GM19328 (cell line): ENCODE results near the gene CCNA1.

Experiments
- ATAC-seq: cut with Tn5 transposase; IDR thresholded peaks from one replicate; pipeline ENCODE4 v1.9.1; 2021; ENCODE audit warnings: mild to moderate bottlenecking, moderate library complexity; ENCODE audit not compliant: unreplicated experiment

Gene CCNA1

DNA sequence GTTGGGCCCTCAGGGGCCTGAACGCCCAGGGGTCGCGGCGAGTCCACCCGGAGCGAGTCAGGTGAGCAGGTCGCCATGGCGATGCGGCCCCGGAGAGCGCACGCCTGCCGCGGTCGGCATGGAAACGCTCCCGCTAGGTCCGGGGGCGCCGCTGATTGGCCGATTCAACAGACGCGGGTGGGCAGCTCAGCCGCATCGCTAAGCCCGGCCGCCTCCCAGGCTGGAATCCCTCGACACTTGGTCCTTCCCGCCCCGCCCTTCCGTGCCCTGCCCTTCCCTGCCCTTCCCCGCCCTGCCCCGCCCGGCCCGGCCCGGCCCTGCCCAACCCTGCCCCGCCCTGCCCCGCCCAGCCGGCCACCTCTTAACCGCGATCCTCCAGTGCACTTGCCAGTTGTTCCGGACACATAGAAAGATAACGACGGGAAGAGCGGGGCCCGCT is at the start of gene CCNA1:
Gene CCNA1, plus strand, starts transcription at position 390 of the 439 bp plus-strand sequence. CDS start 562 bp downstream, outside the sequence.
- ATAC-seq, result no peak

DNA sequence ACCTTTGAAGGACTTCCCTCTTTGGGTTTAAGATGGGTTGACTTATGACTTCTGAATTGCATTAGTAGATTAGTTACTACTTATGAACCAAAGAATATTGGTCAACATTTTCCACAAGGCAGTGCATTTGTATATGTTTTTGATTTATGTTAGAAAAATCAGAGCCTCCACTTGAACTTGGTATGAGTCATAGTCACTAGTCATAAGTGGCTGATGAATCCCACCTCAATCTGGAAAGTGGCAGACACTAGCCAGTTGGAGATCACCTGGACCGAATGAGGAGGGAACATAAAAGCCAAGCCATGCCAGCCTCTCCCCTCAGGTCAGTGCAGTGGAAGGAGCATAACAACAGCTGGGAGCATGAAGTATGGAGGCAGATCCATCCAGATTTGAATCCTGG is 46.8 kb upstream of the CCNA1 start:
- ATAC-seq, result no peak

DNA sequence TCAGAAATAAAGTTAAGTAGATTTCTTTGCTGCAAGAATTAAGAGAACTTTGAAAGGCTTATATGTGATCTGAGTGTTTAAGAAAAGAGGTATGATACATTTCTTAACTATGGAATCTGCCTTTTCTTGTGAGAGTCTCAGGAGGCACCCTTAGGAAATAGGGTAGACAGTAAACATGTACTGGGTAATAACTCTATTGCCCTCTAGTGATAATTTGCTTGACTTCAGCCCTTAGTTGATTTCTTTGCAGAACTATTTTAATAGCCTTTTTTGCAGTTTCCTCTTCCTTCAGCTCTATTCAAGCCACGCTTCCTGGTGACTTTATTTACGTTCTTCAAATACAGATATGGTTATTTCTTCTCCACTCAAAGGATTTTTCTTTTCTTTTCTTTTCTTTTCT is 37.0 kb upstream of the CCNA1 start:
- no peak for ATAC-seq

DNA sequence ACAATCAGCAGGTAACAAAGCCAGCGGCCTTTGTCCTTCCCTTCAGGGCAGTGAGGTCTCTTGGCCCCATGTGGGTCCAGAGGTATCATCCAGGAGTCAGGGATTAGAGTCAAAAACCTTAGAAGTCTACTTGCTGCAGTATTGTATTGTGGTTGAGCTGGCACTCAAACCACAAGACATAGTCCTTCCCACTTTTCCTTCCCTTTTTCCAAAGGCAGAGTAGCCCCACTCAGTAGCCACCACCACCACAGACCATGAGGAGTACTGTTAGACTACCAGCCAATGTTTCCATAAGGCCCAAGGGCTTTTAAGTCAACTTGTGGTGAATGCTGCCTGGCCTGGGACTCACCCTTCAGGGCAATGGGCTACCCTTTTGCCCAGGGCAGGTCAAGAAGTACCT is 27.1 kb upstream of the CCNA1 start:
- no peak for ATAC-seq

DNA sequence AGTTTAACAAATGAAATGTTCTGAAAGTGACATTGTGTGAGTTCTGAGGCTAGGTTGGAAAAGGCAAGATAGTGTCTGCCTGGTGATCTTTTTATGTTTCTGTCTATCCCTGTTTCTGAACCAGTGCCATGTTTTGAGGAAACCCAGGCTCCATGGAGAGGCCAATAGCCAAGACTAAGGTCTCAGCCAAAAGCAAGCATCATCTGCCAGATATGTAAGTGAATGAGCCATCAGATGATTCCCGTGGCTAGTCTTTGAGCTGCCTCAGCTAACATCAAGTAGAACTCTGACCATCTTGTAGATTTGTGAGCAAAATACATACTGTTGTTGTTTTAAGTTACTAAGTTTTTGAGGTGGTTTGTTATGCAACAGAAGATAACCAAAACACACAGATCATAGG is 19.6 kb upstream of the CCNA1 start:
- ATAC-seq, result no peak

DNA sequence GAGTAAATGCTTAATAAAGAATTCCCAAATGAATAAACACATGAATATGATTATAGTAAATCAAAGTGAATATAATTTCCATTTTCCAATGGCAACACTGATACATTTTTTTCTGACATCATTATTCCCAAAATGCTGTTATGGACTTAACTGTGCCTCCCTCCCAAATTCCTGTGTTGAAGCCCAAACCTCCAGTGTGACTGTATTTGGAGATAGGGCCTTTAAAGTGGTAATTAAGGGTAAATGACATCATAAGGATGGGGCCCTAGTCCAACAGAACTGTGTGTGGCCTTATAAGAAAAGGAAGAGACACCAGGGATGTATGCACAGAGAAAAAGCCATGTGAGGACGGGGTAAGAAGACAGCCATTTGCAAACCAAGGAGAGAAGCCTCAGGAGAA is 19.1 kb upstream of the CCNA1 start:
- no peak for ATAC-seq

DNA sequence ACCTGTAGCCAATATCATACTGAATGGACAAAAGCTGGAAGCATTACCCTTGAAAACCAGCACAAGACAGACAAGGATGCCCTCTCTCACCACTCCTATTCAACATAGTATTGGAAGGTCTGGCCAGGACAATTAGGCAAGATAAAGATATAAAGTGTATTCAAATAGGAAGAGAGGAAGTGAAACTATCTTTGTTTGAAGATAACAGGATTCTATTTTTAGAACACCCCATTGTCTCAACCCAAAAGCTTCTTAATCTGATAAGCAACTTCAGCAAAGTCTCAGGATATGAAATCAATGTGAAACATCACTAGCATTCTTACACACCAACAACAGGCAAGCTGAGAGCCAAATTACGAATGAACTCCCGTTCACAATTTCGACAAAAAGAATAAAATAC is 17.8 kb upstream of the CCNA1 start:
- ATAC-seq, result no peak

DNA sequence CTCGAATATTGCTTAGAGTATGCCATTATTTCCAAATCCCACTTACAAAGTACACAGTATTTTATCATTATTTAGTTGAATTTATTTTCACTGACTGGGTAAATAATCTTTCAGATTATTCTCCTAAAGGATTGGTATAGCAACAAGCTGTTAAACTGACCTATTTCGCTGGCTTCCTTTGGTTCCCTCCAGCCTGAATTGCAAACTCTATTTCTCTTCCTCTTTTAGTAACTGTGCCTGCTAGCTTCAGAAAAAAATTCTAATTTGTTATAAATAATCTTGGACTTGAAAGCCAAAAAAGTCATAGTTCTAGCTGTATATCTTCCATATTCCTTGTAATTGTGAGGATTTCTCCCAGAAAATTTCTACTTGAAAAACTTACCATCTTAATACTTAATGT is 15.0 kb upstream of the CCNA1 start:
- ATAC-seq, result no peak

DNA sequence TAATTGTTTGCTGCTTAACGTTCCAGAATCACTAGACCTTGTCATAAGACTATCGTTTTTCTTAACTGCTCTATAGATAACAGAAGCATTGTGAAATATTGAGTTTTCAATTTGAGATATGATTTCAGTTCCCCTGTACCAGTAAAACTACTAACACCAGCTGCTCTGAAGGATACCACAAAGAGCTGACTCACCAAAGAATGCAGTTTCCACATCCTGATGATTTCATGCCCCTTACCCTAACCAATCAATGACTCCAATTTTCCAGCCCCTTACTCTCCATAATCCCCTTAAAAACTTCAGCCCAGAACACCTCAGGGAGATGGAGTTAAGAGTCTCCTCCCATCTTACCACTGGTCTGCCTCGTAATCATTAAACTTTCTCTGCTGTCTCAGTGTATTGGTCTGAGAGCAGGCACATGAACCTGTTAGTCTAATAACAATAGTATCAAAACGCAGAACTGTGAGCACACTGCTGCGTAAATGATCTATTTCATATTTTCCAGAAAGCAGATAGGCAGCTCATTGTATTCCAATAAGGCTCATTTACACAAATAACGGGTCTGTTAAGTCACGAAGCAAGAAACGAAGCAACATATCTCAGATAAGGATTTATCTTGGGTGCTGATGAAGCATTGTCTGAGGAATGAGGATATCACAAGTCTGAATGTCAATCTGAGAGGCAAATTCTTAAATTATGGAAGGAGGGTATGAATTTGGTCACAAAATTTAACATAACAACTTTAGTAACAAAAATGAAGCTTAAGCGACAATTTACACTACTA is 14.1 kb upstream of the CCNA1 start:
- ATAC-seq, result no peak

DNA sequence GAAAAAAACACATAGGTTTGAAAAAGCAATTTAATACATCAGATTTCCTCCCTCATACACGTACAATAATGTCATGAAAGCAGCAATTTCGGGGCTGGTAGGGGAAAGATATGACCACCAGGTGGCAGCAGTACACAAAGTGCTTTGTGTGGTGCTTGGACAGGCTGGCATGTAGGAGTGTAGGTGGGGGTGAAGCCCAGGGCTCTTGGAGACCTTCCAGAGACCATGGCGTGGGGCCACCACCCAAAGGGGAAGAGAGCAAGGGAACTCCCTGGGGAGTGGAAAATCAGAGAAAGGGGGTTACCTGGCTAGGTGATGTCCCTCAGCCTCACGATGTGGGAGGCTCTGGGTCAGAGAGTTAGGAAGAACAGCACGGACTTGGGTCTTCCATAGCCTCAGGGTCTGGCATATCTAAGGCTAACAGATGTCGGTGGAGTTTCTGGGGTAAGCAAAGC is 11.8 kb upstream of the CCNA1 start:
- ATAC-seq, result no peak

DNA sequence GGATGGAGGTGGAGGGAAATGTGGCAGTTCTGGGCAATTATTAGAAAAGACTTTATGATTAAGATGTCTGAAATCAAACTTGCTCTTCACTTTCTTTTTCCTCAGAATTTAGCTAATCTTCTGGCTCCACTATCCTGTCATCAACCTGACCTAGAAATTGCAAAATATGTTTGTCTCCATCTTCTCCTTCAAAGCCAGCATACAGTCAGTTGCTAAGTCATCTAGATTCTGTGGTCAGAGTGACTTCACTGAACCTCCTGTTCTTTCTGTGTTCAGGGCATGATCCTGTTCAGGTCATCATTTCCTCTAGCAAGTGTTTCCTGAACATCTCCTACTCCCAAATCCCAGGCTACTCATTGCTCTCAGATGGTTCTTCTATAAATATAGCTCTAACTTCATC is 10.8 kb upstream of the CCNA1 start:
- ATAC-seq, result no peak

DNA sequence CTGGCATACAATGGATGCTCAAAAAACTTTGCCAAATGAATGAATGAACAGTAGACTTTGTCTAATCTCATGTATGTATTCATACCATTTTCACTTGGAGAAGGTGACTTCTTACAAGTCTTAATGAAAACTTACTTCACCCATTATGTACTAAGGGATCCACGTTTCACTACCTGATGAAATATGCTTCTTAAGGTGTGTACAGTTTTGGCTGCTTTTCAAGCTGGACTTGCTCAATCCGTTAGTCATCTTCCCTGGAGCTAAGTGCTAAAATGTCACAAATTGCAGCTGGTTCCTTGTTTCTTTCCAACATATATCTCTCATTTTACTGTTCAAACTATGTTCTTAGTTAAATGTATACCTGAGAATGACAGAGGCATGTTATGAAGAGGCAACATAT is 4.2 kb upstream of the CCNA1 start:
- no peak for ATAC-seq

DNA sequence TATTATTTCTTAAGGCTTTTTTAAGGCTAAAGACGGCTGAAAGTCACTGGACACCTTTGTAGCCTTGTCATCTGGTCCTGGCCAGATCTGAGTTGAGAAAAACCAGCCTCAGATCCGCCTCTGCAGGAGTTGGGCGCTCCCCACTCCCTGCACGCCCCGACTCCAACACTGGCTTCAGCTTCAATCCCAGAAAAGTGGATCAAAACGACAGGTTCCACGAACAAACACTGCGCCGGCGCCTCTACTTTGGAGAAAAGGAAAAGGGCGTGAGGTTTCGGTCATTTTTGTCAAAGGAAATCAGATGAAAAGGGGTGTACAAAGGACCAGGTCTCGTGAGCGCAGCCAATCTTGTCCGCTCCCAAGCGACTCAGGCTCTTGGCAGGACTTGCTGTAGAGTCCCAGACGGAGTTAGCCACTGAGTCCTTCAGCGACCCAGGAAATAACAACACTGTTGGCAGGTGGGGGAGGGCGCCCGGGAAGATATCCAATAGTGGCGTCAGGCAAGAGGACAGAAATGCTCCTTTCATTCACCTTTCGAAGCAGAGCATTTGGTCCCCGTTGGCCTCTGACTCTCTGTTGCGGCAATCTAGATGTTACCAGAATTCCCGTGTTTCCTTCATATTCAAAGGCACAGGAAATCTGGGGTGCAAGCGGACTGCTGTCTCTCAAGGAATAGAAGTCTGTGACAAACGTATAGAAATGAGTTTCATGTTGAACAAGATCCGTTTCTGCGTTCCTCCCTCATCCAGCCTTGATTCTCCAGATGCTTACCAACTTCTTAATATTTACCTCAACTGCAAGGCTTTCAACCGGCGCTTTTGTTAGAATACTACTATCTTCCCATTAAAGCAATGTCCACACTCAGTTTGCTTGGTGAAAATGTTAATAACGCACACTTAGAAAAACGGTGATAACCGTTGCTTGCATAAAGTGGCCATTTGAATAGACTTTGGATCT is 1.8 kb upstream of the CCNA1 start:
- ATAC-seq, result no peak

DNA sequence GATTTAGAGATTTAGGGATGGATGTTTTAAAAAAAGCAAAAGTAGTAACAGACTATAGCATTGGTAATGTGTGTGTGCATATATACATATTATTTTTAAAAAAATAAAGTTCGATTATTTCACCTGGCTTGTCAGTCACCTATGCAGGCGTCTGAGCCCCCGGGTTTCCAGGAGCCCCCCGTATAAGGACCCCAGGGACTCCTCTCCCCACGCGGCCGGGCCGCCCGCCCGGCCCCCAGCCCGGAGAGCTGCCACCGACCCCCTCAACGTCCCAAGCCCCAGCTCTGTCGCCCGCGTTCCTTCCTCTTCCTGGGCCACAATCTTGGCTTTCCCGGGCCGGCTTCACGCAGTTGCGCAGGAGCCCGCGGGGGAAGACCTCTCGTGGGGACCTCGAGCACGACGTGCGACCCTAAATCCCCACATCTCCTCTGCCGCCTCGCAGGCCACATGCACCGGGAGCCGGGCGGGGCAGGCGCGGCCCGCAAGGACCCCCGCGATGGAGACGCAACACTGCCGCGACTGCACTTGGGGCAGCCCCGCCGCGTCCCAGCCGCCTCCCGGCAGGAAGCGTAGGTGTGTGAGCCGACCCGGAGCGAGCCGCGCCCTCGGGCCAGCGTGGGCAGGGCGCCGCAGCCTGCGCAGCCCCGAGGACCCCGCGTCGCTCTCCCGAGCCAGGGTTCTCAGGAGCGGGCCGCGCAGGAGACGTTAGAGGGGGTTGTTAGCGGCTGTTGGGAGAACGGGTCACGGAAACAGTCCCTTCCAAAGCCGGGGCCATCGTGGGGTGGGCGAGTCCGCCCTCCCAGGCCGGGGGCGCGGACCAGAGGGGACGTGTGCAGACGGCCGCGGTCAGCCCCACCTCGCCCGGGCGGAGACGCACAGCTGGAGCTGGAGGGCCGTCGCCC is 840 bp upstream of the CCNA1 start:
- no peak for ATAC-seq

DNA sequence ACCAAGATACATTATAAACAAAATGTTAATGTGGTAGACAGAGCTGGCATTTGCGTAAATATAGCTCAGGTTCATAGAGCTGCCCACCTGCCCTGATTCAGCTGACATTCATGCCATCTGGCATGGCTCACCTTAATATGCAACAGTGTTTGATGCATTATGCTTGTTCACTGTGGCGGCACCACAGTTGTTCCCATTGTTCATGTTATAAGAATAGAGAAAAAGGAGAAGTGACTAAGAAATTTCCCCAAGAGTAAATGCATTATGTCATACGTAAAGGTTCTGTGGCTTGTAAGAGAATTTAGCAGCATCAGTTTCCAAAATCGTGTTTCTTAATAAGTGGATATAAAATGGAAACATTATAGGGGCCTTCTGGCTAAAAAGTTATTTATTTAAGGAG is 4.5 kb downstream of the CCNA1 start:
- no peak for ATAC-seq

DNA sequence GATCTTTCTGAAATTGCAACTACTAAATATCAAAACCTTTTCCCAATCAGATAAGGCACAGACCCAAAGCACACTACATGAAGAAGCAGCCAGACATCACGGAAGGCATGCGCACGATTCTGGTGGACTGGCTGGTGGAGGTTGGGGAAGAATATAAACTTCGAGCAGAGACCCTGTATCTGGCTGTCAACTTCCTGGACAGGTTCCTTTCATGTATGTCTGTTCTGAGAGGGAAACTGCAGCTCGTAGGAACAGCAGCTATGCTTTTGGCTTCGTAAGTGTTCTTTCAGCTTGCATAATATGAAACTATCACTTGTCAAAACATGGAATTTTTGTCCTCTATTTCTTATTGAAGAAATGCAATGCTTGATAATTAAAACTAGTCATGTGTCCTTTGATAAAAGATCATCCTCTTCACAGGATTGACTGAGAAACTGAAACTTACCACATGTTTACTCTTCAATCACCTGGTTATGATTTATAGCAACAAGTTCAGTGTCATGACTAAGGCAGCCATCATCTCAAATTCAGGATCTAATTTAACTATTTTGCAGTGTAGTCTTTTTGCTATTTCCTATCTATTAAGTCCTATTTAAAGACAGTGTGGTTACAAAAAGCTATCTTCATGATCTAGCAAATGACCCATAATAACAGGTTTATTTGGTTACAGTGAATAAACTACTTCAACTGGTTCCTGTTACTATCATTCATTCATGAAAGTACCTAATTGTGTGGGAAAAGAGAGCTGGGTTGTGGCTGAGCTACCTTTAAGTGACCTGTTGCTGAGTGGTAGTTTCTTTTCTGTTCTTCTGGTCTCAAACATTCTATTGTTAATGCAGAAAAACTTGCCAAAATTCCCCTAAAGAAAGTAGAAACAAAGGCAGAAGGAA is 6.5 kb downstream of the CCNA1 start:
- no peak for ATAC-seq

DNA sequence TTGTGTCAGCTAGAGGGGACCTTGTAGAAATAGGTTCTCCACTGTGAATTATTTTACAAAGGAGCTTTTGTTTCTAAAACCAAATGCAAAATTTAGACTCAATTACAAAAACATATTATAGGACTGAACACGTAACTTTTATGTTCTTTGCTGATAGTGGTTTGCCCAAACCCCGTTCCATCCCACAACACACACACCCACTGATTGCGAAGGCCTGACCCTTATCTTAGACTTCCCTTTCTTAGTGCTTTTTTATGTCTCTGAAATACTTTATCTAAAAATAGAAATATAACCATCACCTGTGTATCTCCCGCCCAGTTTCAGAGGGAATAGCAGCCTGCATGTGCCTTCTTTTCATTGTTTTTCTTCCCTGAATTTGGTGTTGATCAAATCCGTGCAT is 13.0 kb downstream of the CCNA1 start:
- ATAC-seq, result no peak

DNA sequence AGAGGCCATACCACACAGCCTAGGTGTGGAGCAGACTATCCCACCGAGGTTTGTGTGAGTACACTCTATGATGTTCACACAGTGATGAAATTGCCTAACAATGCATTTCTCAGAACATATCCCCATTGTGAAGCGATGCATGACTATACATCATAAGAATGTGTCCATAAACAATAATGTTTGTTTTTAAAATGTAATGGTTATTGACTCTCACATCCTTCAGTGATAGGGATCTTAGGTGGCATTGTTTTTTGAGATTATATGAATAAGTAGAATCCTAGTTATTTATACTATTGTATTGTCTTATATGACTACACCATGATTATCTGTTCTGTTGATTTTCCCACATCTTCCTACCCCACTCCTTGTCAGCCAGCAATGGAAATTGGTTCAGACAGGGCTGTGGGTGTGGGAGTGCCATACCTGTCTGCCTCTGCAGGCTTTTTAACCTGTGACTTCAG is 13.6 kb downstream of the CCNA1 start:
- no peak for ATAC-seq

DNA sequence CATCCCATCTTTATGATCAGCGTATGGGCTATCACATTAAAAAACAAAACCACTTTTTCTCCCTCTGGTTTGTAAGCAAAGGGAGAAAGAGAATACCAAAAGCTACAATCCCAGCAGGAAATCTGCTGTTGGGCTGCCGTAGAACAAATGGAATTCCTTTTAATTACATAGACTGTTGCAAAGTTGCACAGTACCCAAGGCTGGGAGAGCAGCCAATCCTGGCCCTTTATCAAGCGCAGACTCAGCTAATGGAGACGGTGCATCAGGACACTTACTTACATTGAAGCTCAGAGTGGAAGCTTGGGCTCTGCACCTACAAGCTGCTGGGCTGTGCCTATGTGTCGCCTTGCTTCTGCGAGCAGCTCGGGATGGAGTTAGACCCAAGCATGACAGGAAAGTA is 15.2 kb downstream of the CCNA1 start:
- no peak for ATAC-seq

DNA sequence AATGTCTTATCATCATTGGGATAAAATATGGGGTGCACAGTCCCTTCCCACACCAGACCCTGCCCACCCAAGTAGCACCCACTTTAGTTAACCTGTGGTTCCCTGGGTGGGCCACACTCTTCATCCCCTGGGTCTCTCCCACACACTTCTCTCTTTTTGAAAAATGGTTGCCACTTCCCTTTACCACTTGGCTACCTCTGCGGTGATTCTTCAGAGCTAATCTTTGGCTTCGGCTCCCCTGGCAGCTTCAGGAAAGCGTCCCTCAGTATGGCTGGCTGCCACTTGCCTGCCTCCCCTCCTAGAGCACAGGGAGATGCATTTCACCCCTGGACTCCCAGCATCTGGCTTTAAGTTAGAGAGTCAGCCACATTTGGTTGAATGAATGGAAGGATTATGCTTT is 18.2 kb downstream of the CCNA1 start:
- ATAC-seq, result no peak
